ENCODE measurements around the gene LIMS2.

LIMS2 gene

DNA sequence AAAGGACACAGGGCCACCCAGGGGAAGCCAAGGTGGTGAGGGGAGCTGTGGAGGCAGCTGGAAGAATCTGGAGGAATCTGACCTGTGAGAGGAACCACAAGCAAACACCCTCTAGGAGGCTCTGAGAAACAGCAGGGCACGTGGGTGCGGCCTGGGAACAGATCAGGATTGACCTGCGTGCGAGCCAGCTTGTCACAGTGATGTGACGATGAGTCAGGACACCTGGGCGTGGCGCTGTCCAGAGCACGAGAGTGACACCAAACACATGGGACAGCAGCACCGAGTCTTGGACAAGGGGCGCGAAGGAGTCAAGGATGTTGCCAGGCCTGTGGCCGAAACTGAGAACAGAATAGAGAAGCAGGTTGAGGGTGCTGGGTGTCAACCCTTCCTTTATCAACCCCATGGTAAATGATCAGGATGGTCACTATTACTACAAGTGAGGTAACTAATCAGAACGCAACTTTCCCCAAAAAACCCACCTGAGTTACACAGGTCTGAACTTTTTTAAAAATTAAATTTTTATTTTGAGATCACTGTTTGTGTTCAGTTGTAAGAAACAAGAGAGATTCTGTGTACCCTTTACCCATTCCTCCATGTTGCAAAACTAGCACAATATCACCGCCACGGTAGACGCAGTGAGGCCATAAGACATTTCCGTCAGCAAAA lies 25.3 kb upstream of the LIMS2 start:
- DNase-seq: no peak

DNA sequence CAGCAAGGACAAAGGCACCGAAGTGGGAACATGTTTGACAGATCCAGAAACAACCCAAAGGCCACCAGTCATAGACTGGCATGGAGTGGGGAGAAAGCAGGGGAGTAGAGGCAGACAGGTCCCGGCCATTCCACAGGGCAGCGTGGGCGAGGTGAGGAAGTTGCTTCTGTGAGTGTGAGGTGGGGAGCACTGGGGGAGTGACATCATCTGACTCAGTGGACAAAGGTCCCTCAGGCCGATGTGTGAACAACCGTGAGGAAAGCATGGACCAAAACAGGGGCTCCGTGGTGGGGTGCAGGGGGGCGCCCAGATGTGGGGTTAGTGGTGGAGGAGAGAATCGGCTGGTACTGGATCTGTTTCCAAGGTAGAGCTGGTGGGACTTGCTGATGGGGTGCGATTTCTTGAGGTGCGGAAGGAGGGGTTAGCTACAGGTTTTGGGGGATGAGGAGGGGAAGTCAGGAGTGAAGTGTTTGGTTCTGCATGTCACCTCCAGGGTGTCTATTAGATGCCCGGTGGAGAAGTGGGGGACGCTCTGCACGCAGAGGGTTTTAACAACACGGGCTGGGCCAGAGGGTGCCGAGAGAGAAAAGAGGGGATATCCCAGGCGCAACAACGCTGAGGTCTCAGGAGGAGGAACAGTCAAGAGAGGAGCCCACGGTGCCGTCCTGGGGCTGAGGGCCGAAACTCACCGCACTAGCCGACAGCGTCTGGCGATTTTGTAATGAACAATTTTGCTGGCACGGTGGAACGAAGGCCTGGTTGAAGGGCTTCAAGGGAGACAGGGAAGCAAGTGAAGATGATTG lies 23.4 kb upstream of the LIMS2 start:
- DNase-seq: no peak

DNA sequence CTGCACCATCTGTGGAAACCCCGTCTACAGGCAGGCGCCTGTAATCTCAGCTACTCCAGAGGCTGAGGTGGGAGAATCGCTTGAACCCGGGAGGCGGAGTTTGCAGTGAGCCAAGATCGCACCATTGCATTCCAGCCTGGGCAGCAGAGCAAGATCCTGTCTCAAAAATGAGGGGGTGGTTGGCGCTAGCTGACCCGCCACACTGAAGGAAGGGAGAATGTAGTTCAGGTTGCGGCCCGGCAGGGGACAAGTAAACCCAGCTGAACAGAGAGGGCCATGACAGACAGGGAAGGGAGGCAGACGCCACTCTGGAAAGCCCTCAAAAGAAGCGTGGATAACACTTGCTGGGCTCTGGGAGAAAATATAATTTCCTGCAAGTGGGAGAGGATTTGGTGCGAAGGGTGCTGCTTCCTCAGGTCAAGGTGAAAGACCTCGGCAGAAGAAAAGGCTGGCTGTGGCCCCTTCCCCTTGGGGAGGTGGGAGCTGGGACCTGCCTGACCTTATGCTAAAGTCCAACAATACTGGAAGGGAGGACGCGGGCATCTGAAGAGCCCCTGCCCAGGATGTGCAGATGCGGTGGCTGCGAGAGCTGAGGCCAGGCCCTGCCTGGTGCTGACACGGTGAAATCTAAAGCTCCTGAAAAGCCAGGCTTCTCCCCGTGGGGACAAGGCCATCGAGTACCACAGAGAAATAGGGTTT lies 22.3 kb upstream of the LIMS2 start:
- no peak for DNase-seq

DNA sequence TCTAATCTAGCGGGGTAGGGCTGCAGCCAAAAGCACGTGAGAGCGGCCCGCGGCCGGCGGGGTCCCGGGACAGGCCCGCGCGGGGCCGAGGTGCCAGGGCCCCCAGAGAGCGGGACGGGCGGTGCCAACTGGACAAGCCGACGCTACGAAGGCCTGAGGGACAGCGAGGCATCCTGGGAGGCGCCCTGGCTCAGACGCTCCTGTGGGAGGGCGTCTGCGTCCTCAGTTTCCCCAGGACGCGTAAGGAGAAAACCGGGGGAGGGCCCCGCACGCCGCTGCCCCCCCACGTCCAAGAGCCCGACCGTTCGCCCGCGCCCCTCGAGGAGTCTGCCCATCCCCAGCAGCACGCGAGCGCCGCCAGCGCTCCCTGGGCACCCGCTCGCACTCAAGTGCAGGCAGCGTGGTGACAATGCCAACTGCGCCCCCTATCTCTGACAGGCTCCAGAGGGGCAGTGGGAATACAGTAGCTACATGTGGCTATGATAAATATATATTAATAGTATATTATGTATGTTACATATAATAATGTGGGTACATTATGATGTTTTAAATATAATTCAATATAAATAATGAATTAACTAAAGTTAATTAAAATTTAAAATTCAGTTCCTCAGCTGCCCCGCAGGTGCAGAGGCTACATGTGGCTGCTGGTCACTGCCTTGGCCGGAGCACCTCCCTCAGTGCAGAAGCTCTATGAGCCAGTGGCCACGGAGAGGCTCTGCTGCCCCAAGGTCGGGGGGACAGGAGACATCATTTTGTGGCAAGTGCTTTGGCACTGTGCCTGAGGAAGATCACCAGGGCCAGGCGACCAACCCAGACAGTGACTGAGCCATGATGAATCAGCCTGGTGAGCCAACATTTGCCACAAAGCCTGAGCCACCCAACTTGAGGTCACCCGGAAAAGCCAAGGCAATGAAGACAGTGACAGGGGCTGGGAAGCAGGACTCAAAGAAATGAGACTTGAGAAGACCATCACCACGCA lies 20.5 kb upstream of the LIMS2 start:
- DNase-seq: peak; percentile 26 to 36

DNA sequence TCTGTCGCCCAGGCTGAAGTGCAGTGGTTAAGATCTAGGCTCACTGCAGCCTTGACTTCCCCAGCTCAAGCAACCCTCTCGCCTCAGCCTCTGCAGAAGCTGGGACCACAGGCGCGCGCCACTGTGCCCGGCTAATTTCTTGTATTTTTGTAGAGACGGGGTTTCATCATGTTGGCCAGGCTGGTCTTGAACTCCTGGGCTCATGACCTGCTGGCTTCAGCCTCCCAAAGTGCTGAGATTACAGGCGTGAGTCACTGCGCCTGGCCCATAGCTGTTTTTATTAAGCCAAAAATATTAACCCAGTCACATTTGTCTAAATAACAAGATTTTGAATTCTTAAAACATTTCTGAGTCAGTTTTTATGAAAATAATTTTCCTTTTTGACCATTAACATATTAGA lies 19.7 kb upstream of the LIMS2 start:
- DNase-seq: no peak

DNA sequence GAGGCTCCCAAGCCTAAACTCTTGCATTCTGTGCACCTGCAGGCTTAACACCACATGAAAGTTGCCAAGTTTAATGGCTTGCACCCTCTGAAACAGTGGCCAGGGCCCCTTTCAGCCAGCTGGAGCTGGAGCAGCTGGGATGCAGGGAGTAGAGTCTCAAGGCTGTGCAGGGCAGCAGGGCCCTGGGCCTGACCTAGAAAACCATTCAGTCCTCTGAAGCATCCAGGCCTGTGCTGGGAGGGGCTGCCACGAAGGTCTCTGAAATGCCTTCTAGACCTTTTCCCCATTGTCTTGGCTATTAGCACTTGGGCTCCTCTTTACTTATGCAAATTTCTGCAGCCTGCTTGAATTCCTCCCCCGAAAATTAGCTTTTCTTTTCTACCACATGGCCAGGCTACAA lies 15.4 kb upstream of the LIMS2 start:
- no peak for DNase-seq

DNA sequence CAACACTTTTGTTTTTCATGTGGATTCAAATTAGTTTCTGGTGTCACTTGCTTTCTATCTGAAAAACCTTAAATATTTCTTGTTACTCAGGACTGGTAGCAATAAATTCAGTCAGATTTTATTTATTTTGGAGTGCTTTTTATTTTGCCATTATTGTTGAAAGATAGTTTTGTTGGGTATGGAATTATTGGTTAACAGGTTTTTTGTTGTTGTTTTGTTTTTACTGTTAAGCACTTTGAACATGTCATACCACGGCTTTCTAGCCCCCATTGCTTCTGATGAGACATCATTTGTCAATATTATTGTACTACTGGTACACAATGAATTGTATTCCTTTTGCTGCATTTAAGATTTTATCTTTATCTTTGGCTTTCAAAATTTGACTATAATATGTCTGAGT lies 13.1 kb upstream of the LIMS2 start:
- no peak for DNase-seq

DNA sequence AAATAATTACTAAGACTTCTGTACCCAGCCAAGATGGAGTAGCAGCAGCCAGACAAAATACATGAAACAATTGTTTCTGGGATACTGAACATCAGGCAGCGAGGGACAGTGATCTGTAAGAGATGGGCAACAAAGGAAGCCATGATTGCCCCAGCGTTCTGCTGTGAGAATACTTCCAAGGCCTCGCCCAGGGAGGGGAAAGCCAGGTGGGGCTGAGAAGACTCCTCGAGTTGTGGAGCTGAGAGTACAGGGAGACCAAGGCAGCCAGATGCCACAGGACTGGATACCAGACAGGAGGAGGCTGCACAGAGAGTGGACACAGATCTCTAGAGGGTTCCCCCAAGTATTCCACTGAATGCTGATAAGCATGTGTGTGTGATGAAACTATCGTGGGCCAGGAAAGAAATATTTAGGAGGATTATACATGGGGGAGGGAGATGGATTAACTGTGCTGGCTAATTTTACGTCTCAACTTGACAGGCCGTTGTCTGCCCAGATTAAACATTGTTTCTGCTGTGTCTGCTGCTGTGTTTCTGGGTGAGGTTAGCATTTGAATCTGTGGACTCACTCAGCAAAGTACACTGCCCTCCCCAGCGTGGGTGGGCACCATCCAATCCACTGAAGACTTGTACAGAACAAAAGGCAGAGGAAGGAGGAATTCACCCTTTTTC lies 10.2 kb upstream of the LIMS2 start:
- DNase-seq: no peak

DNA sequence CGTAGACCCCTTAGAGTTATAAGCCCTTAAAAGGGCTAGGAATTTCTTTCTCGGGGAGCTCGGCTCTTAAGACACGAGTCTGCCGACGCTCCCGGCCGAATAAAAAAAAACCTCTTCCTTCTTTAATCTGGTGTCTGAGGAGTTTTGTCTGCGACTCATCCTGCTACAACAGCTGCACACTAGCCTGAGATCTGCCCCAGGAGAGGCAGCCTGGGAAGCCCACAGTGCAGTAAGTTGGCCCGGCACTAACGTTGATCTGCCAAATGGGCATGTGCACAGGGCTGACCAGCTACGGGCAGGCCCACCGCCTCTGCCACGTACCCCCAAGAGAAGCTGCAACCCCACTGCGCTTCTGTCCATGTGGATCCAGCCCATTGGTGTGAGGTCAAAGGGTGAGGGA lies 8.4 kb upstream of the LIMS2 start:
- no peak for DNase-seq

DNA sequence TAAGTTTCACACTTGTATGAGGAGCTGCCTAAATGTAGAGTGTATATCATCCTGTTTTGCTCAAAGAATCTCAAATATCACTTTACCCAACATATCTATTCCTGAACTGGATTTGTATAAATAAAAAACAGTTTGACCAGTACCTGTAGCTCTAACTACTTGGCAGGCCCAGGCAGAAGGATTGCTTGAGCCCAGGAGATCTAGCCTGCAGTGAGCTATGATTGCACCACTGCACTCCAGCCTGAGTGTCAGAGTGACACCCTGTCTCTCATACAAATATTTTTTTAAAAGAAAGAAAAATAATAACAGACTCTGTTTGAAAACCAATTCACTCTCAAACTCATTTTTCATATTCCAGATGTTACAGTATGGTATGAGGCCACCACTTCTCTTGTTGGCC lies 7.7 kb upstream of the LIMS2 start:
- DNase-seq: no peak

DNA sequence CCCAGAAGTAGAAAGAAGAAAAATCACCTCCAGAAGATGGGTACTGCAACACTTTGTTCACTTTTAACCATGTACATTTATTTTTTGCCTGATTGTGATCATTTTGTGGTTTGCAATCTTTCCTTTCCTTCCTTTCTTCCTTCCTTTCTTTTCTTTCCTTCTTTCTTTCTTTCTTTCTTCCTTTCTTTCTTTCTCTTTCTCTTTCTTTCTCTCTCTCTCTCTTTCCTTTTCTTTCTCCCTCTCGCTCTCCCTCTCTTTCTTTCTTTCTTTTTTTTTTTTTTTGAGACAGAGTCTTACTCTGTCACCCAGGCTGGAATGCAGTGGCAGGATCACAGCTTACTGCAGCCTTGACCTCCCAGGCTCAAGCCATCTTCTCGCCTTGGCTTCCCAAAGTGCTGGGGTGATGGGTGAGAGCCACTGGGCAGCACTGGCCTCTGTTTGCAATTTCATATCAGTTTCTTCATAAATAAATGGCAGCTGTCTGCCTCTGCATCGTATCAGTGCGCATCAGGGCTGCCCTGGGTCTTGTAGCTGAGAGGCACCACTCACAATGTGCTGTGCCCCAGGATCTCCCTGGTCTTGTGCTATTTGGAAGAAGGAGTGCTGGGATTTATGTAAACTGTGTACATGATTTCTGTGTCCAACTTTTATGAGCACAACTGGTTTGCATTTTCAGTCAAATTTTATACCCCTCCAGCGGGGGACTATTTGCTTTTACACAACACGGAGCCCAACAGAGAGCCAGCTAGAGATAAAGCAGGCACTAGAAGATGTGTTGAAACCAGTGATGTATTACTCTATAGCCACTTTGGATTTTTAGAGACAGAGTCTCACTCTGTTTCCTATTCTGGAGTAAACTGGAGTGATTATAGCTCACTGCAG lies 6.9 kb upstream of the LIMS2 start:
- DNase-seq: no peak

DNA sequence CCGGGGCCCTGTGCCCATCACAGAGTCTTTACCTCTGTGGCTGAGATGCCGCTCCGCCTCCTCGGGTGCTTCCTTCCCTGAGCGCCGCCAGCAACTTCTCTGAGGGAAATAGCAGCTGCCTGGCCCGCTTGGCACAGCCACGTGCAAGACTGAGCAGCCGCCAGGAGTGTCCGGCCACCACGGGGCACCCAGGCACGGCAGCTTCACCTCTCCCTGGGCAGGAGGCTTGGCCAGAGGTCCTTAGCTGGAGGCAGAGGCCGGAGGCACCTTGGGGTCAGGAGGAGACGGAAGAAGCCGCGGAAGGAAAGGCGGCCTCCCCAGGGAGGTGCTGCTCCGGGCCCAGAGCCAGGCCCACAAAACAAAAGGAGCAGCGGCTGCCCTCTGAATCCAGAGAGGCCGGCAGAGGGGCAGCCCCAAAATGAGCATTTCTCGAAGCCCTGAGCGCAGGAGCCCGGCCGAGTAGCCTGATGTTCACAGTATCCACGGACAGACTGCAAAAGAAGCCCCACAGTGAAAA lies 6.0 kb upstream of the LIMS2 start:
- no peak for DNase-seq

DNA sequence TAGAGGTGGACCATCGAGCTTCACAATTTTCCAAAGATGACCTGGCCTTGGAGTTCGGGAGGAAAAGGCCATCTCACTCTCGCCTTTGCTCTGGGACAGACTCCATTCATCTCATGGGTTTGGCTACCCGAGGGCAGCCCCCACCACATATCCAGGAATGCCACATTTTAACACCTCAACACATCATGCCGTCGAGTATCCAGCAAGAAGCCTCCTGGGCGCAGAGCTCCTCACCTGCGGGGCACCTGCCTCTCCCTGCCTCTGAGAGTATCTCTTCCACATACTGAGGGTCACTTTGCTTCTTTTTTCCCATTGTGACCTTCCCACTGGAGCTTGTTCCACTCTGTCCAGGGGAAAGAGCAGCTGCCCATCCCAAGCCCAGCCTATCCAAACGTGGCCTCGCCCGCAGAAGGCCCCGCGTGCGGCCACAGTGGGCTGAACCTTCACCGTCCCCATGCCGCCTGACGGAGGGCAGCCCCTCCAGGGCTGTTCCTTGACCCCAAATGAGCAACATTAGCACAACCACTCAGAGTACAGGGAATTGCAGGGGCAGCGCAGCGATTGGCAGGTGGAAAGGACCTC lies 5.5 kb upstream of the LIMS2 start:
- no peak for DNase-seq

DNA sequence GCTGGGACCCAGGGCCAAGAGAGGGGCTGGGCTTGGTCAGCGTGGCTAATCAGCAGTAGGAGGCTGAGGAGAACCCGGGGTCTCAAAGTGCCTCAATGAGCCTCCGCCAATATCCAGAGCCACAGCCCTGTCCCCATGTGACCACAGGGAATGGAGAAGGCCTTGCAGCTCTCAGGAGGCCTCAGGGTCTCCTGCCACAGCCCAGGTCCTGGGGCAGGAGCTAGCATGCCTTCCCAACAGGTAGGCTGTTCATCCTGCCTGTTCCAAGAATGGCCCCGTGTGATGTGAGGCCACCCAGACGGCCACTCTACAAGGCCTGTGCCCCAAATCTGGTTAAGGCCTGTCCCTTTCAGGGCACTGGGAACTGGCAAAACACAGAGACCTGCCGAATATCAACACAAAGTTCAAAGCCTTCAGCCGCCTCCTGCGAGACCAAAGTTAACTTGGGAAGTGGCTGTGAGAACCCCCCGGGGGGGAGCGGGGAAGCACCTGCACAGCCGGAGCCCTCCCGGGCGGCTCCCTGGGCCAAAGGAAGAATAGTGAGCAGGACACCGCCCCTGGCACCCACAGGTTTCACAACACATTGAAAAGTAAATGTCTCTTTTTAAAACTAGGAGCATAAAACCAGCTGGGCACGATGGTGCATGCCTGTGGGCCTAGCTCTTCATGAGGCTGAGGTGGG lies 4.5 kb upstream of the LIMS2 start:
- no peak for DNase-seq

DNA sequence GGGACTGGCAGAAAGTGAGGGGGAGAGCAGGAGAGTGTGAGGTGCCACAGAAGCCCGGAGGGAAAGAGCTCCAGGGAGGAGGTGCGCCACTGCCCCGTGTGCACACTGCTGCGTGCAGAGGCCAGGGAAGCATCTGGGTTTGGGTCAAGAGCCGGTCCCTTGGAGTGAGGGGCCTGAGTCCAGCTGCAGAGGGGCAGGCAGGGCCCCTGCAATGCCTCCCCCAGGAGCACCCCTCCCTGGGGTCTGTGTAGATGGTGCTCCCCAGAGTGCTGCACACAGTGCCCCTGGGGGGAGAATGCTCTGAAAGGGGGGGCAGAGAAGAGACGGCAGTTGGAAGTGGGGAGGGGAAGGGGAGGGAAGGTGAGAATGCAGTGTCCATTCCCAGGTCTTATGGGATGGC lies 3.7 kb upstream of the LIMS2 start:
- DNase-seq: no peak

DNA sequence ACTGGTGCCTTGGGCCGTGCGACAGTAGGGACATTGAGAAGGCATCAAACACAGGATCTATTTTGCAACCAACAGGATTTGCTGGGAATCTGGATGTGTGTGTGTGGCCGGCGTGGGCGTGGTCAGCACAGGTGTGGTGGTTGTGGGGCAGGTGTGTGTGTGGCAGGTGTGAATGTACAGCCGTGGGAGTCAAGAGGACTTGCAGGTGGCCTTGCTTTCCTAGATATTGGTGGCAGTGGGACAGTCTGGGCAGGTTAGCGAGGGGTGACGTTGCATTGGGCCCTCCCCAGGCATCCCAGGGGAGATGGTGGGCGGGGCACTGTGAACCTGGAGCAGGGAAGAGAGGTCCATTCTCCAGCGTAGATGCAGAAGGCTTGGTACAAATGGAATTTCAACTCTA lies 3.2 kb upstream of the LIMS2 start:
- no peak for DNase-seq

DNA sequence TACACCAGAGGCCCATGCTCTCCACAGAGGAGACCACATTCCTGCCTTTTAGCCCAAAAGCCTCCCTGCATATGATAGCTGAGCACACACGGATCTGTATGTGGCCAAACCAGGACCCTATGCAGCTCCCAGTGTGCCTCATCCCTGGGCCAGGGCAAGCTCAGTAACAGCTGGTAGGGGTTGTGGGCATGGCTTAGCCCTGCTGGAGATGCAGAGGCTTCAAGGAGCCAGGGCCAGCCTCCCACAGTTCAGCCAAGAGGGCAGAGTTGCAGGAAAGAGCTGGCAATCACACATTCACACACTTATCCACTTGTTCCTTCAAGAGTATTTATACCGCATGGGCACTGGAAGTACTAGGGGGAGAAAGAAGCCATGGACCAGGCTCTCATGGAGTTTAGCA lies 1.6 kb upstream of the LIMS2 start:
- no peak for DNase-seq

DNA sequence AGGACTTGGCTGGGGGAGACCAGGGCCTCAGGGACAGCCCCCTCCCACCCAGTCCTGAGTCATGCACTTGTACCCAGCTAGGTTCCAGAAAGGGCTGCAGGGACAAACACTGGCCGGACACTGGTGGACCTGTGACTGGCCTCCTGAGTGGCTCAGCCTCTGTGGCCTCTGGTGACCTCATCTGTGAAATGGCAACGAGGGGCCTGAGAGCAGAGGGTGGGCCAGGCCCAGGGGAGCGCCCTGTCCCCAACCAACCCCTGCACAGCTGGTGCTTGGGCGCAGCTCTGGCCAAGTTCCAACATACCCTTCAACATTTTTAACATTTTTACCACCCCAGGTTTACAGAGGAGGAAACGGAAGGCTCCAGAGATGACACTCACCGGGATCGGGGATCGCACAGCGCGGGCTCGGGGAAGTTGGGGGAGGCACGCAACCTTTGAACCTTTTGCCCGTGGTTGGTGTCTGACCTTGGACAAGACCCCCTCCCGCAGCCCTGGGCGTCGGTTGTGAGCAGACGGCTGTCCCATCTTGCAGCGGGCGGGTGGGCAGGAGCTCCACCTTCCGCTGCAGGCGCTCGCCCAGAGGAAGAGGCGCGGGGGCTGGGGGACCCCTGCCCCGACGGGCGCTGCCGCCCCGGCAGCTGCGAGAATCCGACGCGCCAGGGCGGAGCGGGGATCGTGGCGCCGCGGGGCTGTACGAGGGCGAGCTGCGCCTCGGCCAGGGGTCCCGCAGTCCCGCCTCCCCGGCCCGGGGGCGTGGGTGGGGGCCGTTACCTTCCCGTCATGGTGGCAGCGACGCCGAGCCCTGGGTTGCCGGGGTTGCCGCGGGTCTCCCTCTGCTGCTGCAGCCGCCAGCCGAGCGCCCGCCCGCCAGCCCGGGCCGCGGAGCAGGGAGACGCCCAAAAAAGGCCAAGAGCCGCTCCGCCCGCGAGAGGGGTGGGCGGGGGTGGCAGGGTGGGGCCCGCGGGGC lies 805 bp downstream of the LIMS2 start:
- no peak for DNase-seq
